Activated T-cell treated with anti-CD3 and anti-CD28 coated beads, Interleukin-2, amount 50 U/mL, for 48 hours (primary cell): Measurements from ENCODE around the gene KLK7.
"Not testable (repeated sequence)": the region's sequence is repeated elsewhere in the genome, so short reads cannot be mapped to it uniquely, and the experiment has no call there.

Source experiments
- DNase-seq, 2 experiments: peaks; one replicate each; pipeline ENCODE4 v3.0.0-alpha.2; 2020

The KLK7 gene

DNA sequence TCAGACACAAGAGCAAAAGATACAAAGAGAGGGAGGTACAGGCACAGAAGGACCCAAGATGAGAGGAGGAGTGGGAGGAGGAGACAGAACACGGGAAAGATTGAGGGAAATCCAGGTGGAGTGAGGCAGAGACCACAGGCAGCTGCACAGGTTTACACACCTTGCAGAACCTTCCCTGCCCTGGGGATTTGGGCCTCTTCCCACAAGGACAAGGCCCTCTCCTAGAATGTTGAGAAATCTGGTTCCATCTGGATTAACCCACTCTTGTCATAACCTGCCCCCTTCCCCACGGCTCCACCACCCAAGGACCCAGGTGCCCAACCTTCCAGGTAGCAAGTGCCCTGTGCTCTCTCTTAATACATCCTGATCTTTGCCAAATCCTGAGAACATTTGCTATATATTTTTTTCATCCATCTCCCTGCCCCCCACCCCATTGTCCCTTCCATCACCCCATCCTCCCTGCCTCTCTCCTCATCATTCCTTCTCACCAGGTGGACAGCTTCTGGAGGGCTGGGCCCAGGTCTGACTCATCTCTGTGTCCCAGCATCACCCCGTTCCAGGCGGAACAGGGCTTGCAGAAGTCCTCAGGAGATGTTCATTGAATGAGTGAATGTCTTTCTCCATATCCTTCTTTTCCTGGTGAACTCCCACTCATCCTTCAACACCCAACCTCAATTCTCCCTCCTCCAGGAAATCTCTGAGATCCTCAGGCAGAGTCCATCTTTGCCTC lies 26.5 kb upstream of the KLK7 start:
- DNase-seq: no peak

DNA sequence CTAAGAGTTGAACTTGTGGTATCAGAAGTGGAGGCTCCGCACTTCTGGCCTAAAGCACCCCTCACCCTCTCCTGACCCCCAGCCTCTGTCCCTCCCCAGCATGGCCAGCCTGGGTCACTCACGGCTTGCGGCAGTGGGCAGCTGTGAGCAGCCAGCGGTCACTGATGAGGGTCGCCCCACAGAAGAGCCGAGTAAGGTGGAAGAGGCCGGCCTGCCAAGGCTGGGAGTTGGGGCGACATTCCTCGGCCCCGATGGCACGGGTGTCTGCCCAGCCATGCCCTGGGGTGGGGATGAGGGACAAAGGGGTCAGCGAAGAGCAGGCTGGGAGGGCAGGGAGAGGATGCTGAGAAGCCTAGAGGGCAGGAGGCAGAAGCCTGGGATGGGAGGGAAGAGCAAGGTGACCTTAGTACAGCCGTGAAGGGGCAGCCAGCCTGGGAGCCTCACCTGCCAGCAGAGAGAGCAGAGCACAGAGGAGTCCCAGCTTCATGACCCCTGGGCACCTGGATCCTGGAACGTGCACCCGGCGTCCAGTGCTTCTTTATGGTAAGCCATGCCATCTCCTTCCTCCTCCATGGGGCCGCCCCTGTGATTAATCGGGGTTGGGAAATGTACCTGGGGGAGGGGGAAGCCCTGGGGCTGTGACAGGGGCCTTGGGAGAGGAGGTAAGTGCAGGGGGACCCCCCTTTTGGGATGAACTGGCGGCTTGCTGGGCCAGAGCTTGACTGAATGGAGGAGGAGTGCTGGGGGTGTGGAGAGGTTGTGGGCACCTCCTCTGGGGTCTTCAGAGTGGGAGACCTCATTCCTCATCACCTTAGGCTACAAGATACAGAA lies 25.6 kb upstream of the KLK7 start:
- no peak for DNase-seq

DNA sequence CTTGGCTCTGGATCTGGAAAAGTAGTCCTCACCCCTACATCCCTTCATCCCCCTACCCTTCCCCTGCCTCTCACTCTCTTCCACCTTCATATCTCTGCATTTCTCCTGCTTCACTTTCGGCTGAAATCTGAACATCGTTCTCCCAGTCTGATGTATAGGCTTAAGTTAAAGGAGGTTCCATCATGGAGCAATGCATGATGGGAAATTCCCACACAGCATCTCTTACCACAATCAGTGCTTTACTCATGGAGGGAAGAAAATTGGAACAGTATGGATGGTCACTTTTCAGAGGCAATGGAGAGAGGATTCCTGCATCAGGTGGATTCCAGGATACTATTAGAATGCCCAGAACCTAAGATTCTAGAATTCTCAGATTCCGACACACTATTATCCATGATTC lies 23.8 kb upstream of the KLK7 start:
- no peak for DNase-seq

DNA sequence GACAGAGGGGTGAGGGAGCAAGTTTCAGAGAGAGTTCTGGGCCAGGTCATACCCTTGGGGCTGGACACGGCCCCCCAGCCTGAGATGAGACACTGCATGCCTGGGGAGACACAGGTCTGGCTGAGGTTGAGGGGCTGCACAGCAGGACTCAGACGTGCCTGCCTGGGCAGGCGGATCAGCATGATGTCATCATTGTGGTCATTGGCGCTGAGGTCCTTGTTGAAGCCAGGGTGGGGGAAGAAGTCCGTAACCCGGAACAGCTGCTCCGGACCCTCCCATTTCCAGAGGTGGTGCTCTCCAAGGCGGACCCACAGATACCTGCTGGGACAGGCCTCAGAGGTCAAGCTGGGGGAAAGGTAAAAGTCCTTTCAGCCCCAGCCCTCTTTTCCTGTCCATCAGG lies 22.7 kb upstream of the KLK7 start:
- no peak for DNase-seq

DNA sequence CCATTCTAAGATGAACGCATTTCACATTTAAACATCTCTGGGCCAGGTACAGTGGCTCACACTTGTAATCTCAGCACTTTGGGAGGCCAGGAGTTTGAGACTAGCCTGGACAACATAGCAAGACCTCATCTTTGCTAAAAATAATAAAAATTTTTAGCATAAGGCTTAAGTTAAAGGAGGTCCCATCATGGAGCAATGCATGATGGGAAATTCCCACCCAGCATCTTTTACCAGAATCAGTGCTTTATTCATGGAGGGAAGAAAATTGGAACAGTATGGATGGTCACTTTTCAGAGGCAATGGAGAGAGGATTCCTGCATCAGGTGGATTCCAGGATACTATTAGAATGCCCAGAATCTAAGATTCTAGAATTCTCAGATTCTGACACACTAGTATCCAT lies 21.5 kb upstream of the KLK7 start:
- DNase-seq: no peak

DNA sequence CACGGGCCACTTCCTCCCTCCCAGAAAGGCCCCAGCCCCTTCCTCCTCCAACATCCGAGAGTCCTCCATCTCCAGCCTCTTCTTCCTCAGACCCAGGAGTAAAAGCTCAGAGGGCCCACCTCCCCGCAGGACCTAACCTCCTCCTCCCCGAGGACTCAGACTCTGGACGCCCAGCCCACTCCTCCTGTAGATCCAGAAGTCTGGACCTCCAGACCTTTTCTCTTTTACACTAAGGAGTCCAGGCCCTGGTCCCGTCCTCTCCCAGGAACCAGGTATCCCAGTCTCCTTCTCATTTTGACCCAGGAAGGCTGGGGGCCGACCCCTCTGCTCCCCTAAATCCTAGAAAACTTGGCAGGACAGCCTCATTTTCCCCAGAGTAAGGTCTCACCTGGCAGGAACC lies 19.6 kb upstream of the KLK7 start:
- DNase-seq: no peak

DNA sequence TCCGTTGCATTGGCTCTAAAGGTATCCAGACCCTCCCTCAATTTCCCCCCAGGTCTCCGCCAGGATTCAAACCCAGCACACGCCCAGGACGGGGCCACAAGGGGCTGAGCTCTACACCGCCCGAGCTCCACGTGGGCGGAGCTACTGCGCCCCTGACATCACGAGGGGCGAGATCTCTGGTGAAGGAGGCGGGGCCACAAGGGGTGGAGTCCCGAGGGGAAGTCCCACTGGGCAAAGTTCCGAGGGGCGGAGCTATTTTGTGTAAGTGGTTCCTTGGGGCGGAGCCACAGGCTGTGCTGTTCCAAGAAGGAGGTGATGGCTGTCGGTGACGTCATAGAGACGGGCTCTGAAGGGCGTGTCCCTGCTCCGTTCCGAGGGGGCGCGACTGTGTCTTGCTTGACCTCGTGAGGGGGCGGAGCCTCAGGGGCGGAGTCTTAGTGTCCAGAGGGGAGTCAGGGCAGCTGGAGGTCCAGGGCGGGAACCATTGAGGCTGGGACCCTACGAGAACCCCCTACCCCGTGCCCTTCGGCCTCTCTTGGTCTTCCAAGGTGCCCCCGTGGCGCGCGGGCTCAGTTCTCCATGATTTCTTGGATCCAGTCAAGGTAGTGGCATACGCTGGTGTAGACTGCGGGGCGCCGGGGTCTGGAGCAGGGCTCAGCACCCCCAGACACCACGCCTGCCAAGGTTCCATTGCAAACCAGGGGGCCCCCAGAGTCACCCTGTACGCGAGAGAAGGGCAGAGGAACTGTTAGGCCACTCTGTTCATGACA lies 19.0 kb upstream of the KLK7 start:
- peak; percentile 51 to 65 for DNase-seq

DNA sequence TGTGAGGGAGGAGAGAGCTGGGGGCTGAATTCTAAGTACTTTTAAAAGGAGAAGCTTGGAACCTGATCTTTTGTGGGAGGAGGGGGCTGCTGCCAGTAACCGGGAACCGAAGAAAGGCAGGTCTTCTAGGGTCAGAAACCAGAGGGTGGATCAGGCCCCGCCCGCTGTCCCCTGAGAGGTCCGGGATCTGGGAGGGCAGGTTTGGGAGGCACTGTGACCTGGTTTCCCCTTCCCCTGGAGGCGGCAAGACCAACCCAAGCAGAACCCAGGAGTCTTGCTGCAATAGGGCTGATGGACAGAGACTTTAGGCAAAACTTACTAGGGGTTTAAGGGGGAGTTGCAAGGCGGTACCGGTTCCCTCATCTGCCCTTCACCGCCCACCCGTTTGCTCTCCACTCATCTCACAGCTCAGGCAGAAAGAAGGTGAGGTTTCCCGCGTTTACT lies 18.4 kb upstream of the KLK7 start:
- DNase-seq: no peak

DNA sequence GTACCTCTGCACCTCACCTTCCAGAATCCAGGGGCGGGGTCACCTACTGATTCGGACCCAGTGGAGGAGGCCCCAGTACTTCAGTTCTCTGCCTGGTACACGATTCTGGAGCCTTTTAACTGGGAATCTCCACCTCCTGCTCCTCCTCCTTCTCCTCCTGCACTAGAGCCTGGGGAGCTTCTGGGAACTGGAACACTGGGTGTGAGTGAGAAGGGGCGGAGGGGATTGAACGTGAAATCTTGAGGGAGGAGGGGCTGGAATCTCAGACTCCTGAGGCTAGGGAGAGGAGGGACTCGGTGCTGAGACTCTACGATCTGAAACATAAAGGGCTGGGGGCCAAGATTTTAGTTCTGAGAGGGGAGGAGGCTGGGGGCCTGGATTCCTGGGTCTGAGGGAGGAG lies 17.8 kb upstream of the KLK7 start, which contains the start of gene KLK8:
KLK8 (minus strand) TSS at position 90 of the 400 bp plus-strand sequence. CDS start 437 bp downstream, outside the sequence.
- no peak for DNase-seq

DNA sequence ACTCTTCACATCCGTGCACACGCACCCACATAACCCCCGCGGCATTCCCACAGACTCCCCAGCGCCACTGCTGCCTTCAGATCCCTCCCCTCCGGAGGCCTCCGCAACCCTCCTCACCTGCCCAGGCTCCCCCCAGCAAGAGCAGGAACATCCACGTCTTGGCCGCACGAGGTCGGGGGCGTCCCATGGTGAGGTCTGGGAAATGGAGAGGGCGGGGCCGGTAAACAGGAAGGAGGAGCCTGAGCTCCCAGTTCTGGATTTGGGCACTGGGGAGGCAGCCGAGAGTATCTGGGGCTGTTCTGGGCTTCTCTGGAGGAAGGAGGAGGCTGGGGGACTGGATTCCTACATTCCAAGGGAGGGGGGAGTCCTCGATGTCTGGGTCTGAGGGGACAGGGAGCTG lies 17.3 kb upstream of the KLK7 start:
- no peak for DNase-seq

DNA sequence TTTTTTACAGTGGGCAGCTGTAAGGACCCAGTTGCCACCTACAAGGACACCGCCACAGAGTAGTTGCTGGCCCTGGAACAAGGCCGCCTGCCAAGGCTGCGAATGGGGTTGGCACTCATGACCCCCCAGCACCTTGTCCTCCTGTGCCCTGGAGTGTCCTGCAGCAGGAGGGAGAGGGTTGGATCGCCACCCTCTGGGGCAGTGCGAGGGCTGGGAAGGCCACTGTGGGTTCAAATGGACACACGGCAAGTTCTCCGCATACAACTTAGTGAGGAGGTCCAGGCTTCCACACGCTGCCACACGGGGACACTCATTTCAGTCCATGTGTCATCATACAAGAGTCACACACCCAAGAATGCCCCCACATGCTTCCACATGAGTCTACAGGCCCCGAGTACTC lies 16.7 kb upstream of the KLK7 start:
- no peak for DNase-seq

DNA sequence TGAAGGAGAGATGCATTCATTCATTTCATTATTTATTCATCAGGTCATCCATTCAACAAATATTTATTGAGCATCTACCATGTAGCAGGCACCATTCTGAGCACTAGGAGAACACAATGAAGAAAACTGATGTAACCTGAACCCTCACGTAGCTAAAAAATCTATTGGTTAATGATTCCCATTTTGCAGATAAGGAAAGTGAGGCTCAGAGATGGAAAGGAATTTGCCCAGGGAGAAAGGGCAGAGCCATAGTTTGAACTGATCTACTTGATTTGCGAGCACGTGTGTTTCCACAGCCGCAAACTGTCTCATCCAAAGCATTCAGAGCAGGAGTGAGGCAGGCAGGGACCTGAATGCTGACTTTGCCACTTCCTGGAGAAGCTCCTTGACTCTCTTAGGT lies 15.0 kb upstream of the KLK7 start:
- DNase-seq: no peak

DNA sequence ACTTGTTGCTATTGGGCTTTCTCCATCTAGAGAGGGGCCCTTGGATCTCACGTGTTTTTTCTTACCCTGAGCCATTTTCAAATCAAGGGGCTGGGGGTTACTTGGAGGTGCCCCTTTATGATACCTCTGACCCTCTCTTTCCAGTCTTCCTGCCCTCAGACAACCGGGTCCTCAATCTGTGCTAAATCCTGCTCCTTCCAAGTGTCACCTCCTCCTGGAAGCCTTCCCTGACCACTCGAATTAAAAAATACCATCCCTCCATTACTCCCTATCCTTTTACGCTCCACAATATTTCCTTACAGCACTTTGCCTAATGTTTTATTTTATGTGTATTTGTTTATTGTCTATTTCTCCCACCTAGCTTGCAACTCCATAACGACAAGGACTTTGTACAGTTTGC lies 14.3 kb upstream of the KLK7 start:
- no peak for DNase-seq

DNA sequence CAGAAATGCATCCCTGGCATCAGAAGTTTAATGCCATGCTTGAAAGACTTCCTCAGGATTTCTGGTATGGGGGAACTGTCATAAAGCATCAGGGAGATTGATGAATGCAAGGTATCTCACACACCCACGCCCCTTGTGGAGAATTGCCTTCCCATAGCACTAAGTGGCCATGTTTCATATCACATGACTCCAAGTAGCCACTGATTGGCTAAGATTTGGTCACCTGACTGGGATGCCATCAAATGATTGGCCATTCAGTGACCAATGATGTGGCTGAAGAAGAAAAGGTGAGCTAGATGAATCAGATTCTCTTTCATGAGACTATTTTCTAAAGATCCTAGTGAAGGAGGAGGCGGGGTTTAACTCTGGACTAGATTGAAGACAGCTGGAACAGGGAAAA lies 10.4 kb upstream of the KLK7 start:
- DNase-seq: no peak

DNA sequence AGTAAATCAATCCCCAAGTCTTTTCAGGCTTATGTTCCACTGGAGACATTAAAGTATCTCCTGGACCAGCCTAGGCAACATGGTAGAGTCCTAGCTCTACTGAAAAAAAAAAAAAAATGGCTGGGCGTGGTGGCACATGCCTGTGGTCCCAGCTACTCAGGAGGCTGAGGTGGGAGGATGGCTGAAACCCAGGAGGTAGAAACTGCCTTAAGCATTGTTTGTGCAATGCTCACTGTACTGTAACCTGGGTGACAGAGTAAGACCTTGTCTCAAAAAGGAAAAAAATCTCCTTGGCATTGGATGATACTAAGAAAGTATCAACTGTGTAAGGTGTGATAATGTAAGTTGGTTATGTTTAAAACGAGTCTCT lies 8.9 kb upstream of the KLK7 start:
- no peak for DNase-seq

DNA sequence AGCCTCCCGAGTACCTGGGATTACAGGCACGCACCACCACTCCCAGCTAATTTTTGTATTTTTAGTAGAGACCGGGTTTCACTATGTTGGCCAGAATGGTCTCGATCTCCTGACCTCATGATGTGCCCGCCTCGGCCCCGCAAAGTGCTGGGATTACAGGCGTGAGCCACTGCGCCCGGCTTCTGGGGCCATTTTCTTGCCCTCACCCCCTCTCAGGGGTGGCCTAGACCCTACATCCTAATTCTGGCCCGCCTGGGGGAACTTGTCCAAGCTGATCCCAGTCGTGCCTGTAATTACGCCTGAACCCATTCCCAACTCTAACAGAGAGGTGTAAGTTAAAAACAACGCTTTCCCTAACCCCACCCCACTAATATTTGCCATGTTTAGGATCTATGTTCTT lies 699 bp upstream of the KLK7 start:
- DNase-seq: not testable (repeated sequence)

DNA sequence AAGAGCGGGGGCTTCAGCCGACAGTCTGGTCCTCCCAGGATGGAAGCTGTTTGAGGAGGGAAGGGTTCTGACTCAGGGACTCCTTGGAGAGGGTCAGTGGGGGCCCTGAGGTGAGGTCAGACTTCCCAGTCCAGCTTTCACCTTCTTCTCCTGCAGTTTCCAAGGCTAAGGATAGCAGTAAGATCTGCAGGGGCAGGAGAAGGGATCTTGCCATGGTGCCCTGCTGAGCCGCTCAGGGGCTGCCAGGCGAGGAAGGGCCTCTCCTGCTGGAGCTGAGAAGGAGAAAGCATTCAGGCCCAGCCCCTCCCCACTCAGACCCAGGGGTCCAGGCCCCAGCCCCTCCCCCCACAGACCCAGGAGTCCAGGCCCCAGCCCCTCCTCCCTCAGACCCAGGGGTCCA lies 1.5 kb downstream of the KLK7 start:
- DNase-seq: no peak

DNA sequence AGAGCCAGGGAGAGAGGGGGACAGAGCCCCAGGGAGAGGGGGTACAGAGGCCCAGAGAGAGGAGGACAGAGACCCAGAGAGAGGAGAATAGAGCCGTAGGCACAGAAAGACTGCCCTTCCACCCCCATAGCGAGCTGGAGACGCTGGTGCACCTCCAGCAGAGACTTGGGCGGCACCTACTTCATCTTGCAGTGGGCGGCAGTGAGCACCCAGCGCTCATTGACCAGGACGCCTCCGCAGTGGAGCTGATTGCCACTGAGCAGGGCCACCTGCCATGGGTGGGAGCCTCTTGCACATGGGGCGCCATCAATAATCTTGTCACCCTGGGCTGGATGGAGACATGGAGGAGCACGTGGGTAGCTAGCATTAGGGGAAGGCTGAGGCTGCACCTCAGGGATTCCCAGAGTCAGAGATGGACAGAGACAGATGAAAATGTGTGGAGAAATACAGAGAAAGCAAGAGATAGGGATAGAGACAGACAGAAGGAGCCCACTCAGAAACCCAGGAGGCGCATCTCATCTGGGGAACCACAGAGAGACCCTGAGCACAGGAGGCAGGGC lies 2.0 kb downstream of the KLK7 start:
- no peak for DNase-seq

DNA sequence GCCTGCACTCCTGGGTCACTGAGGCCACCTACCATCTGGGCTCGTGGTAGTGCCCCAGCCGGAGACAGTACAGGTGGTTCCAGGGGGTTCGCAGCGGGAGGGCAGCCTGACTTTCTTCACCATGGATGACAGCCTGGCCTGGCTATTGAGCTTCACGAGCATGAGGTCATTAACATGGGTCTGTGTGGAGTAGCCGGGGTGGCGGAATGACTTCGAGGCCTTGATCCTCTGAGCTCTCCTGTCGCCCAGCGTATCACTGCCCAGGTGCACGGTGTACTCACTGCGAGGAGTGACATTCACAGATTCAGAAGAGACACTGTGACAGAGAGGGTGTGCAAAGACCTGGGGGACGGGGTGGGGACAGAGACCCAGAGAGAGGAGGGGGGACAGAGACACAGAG lies 3.5 kb downstream of the KLK7 start:
- no peak for DNase-seq

DNA sequence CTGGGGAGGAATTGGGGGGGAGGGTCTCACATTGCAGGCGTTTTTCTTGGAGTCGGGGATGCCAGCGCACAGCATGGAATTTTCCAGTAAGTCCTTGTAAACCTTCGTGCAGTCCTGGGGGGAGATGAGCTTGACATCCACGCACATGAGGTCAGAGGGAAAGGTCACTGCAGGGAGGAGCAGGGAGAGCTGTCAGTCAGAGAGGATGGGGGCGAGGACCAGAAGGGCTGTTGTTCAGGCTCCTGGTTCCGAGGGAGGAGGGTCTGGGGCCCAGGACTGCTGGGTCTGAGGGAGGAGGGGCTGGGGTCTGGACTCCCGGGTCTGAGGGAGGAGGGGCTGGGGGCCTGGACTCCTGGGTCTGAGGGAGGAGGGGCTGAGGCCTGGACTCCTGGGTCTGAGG lies 4.0 kb downstream of the KLK7 start:
- DNase-seq: no peak

DNA sequence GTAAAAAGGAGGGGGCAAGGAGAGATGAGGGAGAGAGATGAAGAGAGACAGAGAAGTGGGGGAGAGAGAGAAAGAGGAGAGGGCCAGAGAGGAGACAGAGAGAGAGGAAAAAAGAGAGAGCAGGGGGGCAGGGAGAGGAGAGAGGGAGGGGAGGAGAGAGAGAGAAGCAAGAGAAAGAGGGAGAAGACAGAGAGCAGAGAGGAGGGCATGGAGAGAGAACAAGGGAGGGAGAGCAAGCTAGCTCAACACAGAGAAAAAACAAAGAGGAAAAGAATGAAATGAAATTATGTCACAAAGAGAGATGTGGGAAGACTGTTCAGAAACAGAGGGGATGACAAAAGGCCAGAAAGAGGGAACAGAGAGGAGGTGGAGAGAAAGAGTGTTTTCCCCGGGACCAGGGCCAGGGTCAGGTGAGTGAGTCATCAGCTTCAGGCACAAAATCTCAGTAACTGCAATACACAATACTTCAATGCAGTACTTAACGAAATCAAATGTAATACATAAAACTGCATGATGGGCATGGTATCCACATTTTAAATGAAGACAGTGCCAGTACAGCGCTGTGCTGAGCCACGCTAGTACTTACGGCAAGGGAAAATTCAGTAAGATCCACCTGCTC lies 4.8 kb downstream of the KLK7 start:
- no peak for DNase-seq

DNA sequence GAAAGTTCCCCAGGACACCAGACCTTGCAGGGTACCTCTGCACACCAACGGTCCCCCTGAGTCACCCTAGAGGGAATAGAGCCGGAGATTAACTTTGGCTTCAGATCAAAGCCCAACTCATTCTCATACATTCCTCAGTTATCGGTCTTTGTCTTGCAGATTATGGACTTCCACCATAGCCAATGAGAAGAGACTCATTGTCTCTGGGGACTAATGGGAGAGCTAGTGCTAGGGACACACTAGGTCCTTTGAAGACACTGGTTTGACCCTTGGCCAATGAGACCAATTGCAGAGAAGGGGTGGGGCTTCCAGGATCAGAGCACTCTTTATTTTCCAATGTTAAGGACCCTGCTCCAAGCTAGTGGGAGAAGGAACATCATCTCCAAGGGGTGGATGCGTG lies 6.1 kb downstream of the KLK7 start:
- DNase-seq: no peak

DNA sequence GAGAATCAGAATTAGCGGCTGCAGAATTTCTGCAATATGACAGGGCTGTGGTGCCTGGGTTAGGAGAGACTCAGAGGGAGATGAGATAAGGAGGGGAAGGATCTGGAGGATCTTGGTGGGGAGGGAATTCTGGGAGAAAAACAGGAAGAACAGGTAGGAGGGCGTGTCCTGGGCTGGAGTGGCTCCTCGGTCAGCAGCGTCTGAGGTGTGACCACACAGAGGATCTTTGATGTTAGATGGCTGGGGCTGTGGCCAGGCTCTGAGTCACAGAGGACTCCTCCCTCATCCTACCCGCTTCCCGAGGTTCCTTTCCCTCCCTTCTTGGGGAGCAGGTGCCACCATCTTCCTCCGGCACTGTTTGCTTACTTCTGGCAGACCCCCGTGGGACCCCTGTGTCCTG lies 8.0 kb downstream of the KLK7 start:
- DNase-seq: no peak
